SU-DHL-6 (cell line): ENCODE data around the gene KCNMB4.

Experiments
- H2AFZ ChIP-seq: fragments of 200-600 bp; sonication (generic); 2 replicates; pipeline ENCODE4 v1.6.1; 2014; ENCODE audit warnings: low read depth, mild to moderate bottlenecking, moderate library complexity, mixed read lengths, antibody characterized with exemption, low read length; ENCODE audit not compliant: severe bottlenecking
- H3F3A ChIP-seq: fragments of 200-600 bp; shearing (Covaris generic); 2 replicates; pipeline ENCODE4 v1.6.0; 2016; ENCODE audit warnings: antibody characterized with exemption, mild to moderate bottlenecking; ENCODE audit not compliant: insufficient read depth
- H3K27ac ChIP-seq: fragments of 200-600 bp; sonication (generic); 2 replicates; pipeline ENCODE4 v1.5.1; 2016; ENCODE audit warnings: low read depth, mild to moderate bottlenecking, low read length, moderate library complexity, mixed read lengths
- H3K27me3 ChIP-seq: fragments of 200-600 bp; sonication (generic), shearing (Covaris generic); 2 replicates; pipeline ENCODE4 v1.6.0; 2014; ENCODE audit warnings: mild to moderate bottlenecking, low read length
- H3K36me3 ChIP-seq: fragments of 200-600 bp; sonication (generic); 2 replicates; pipeline ENCODE4 v1.6.1; 2014; ENCODE audit warnings: mild to moderate bottlenecking, low read length, mixed read lengths
- H3K4me2 ChIP-seq: fragments of 300-600, 200-600 bp; shearing (Covaris generic), sonication (generic); 2 replicates; pipeline ENCODE4 v1.6.0; 2014; ENCODE audit warnings: low read length, low read depth, mild to moderate bottlenecking; ENCODE audit not compliant: poor library complexity, severe bottlenecking
- H3K4me3 ChIP-seq: fragments of 200-600 bp; sonication (generic); 2 replicates; pipeline ENCODE4 v1.5.1; 2014; ENCODE audit warnings: antibody characterized with exemption, low read length, mild to moderate bottlenecking, mixed read lengths; ENCODE audit not compliant: insufficient read depth, poor library complexity, severe bottlenecking
- H3K79me2 ChIP-seq: fragments of 200-600 bp; sonication (generic); 2 replicates; pipeline ENCODE4 v1.6.1; 2014; ENCODE audit warnings: mild to moderate bottlenecking, low read length, moderate library complexity; ENCODE audit not compliant: insufficient read depth
- H3K9ac ChIP-seq: fragments of 200-600 bp; sonication (generic); 2 replicates; pipeline ENCODE4 v1.7.0; 2014; ENCODE audit warnings: mild to moderate bottlenecking, low read length
- H3K9me2 ChIP-seq: fragments of 200-600 bp; sonication (generic); replicated peaks from 2 replicates; pipeline ENCODE4 v1.6.1; 2014; ENCODE audit warnings: low read length; ENCODE audit not compliant: insufficient read depth
- H3K9me3 ChIP-seq: fragments of 200-600 bp; sonication (generic); 2 replicates; pipeline ENCODE4 v1.6.1; 2014; ENCODE audit warnings: low read length, mixed read lengths; ENCODE audit not compliant: insufficient read depth
- H4K20me1 ChIP-seq: fragments of 200-600 bp; sonication (generic); 2 replicates; pipeline ENCODE4 v1.6.1; 2014; ENCODE audit warnings: low read depth, mild to moderate bottlenecking, antibody characterized with exemption, low read length, moderate library complexity, mixed read lengths
- CTCF ChIP-seq: fragments of 200-600 bp; sonication (generic); IDR thresholded peaks from one replicate; pipeline ENCODE4 v1.5.1; 2017; ENCODE audit warnings: antibody characterized with exemption, mild to moderate bottlenecking, low read length, moderate library complexity; ENCODE audit not compliant: insufficient read depth, poor library complexity, severe bottlenecking
- EZH2phosphoT487 ChIP-seq: fragments of 200-600 bp; sonication (generic), shearing (Covaris generic); conservative IDR thresholded peaks from 2 replicates; pipeline ENCODE4 v1.6.1; 2018; ENCODE audit warnings: mild to moderate bottlenecking, antibody characterized with exemption, low read length, moderate library complexity, mixed read lengths

The KCNMB4 gene

DNA sequence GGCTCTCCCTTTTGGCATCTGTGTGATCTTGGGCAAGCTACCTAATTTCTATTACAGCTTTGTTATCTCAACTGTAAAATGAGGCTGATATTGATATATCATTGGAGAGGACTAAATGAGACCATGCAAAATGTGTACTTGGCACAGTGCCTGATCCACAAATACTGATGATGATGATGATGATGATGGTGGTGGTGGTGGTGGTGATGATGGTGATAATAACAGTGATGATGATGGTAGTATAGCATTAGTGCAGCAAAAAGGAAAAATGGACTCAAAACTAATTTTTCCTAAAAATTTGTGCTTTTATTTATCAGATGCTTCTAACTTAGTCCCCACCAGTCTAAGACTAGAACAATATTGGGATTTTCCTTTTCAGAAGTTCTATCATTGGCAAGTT, 70.7 kb downstream of the KCNMB4 start:
- TF ChIP-seq CTCF (no peak), EZH2phosphoT487 (no peak)
- no peaks in the 10 kb centered on the region for H3K79me2 ChIP-seq
- H3K27me3 ChIP-seq: no peaks in the 10 kb centered on the region
- H3K4me2 ChIP-seq: no peak overlapping the region
- H3F3A ChIP-seq: no peaks in the 10 kb centered on the region
- no peak overlapping the region for H3K27ac ChIP-seq
- H4K20me1 ChIP-seq: no peaks in the 10 kb centered on the region
- H3K9me3 ChIP-seq: no peaks in the 10 kb centered on the region
- no peak overlapping the region for H3K9ac ChIP-seq
- H3K9me2 ChIP-seq: no peaks in the 10 kb centered on the region
- H2AFZ ChIP-seq: no peak overlapping the region
- no peak overlapping the region for H3K4me3 ChIP-seq
- no peaks in the 10 kb centered on the region for H3K36me3 ChIP-seq

GRCh38 chr12:70443062-70443673, 77.1 kb downstream of the KCNMB4 start:
- Histone ChIP-seq H3K27ac (no peak overlapping the region), H4K20me1 (no peaks in the 10 kb centered on the region), H3K9ac (no peak overlapping the region), H3K79me2 (no peaks in the 10 kb centered on the region), H3K4me3 (no peak overlapping the region), H3K27me3 (no peaks in the 10 kb centered on the region), H2AFZ (no peak overlapping the region), H3K9me2 (no peaks in the 10 kb centered on the region), H3K4me2 (no peak overlapping the region), H3K36me3 (no peaks in the 10 kb centered on the region), H3K9me3 (no peaks in the 10 kb centered on the region), H3F3A (no peaks in the 10 kb centered on the region)
- no peak for TF ChIP-seq CTCF
- no peak for TF ChIP-seq EZH2phosphoT487

GRCh38 chr12:70444903-70445302, 78.8 kb downstream of the KCNMB4 start:
- TF ChIP-seq CTCF (no peak), EZH2phosphoT487 (no peak)

More at GRCh38 chr12:70444903-70445302, 78.8 kb downstream of the KCNMB4 start:
- Histone ChIP-seq H3K9ac (no peak overlapping the region), H3K4me3 (no peak overlapping the region), H3K36me3 (no peaks in the 10 kb centered on the region), H3K79me2 (no peaks in the 10 kb centered on the region), H4K20me1 (no peaks in the 10 kb centered on the region), H3K27me3 (no peaks in the 10 kb centered on the region), H3K9me2 (no peaks in the 10 kb centered on the region), H2AFZ (no peak overlapping the region), H3F3A (no peaks in the 10 kb centered on the region), H3K9me3 (0 out of 2 replicates have a peak, but pooled peaks cover 1% of the 10 kb centered on the region), H3K27ac (no peak overlapping the region), H3K4me2 (no peak overlapping the region)
